ENCODE results near the gene TUBB6. TPM values are rescaled to one million over a fixed set of nuclear protein-coding genes. Genes with fewer than 3 reads are reported as not detected.

Gene TUBB6
- total and polyA plus RNA-seq, 12 donors = 15.7 to 90.8 (median 39.5) TPM

DNA sequence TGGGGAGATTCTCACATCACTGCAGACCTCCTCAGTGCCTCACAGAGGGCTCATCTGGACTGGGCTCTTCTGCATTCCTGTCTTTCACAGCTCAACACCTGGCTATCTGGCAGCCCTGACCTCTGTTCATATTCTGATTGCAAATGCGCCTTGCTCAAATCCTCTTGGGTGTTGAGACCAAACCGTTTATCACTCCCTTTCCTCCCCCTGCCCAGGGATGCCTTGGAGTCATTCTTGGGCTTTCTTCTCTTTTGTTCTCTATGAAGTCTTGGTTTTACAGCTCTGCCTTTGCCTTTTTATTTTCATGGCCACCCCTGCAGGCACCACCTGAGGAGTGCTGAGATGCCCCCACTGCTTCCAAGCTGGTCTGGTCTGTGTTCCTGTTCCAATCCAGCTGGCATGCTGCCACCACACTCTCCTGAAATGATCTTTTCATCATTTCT is 26.3 kb downstream of the TUBB6 start:
- Histone ChIP-seq H3K4me1 (replicated peaks in 1 of 2) (no peaks in the 10 kb centered on the region), H3K9me3 (replicated peaks in 1 of 3) (no peaks in the 10 kb centered on the region), H3K27me3 (no peaks in the 10 kb centered on the region), H3K36me3 (replicated peaks in 1 of 2) (peaks cover 0 to 32% of the 10 kb centered on the region in 2 donors), H3K4me3 (no peak overlapping the region), H3K27ac (no peak overlapping the region)
- TF ChIP-seq POLR2A (IDR thresholded peaks at IDR 0.05) = no peak
- TF ChIP-seq, protein P1, sequence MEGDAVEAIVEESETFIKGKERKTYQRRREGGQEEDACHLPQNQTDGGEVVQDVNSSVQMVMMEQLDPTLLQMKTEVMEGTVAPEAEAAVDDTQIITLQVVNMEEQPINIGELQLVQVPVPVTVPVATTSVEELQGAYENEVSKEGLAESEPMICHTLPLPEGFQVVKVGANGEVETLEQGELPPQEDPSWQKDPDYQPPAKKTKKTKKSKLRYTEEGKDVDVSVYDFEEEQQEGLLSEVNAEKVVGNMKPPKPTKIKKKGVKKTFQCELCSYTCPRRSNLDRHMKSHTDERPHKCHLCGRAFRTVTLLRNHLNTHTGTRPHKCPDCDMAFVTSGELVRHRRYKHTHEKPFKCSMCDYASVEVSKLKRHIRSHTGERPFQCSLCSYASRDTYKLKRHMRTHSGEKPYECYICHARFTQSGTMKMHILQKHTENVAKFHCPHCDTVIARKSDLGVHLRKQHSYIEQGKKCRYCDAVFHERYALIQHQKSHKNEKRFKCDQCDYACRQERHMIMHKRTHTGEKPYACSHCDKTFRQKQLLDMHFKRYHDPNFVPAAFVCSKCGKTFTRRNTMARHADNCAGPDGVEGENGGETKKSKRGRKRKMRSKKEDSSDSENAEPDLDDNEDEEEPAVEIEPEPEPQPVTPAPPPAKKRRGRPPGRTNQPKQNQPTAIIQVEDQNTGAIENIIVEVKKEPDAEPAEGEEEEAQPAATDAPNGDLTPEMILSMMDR (IDR thresholded peaks at IDR 0.05) = no peak
- 63 to 79% (median 75%) methylated on average over 2 of the region's 2 CpGs for WGBS, 4 donors
- intact Hi-C loops (cut with DNase I) = no loop called here
- no peak for DNase-seq

GRCh38 chr18:12334863-12335262 is 26.8 kb downstream of the TUBB6 start:
- no peak overlapping the region for H3K4me3 ChIP-seq
- H3K4me1 ChIP-seq (replicated peaks in 1 of 2) = no peaks in the 10 kb centered on the region
- intact Hi-C loops (cut with DNase I) = no loop called here
- H3K27ac ChIP-seq = no peak overlapping the region
- no peak for TF ChIP-seq POLR2A (IDR thresholded peaks at IDR 0.05)
- TF ChIP-seq, protein P1 (IDR thresholded peaks at IDR 0.05) = no peak
- H3K9me3 ChIP-seq (replicated peaks in 1 of 3) = no peaks in the 10 kb centered on the region
- no peaks in the 10 kb centered on the region for H3K27me3 ChIP-seq
- no peak for DNase-seq
- peaks cover 0 to 28% of the 10 kb centered on the region in 2 donors for H3K36me3 ChIP-seq (replicated peaks in 1 of 2)
- WGBS, 4 donors = 84 to 94% (median 87%) methylated on average over 2 of the region's 2 CpGs

DNA sequence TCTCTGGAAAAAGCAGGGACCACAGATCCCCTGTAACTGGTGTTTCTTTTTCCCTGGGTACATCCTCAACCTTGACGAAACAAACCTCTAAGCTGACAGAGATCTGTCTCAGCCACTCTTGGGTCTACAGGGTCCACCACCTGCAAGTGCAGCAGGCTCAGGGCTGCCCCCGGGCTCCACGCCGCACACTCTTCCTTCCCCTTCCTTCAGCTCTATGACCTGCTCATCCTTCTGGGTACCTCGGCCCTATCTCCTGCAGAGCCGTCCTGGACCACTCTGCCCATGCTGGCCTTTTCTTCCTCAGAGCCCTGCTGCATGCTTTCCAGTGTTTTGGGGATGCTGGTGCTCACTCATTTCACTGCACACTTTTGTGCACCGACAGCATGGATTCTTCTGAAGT is 27.5 kb downstream of the TUBB6 start:
- Histone ChIP-seq H3K27ac (no peak overlapping the region), H3K36me3 (replicated peaks in 1 of 2) (peaks cover 0 to 27% of the 10 kb centered on the region in 2 donors), H3K9me3 (replicated peaks in 1 of 3) (no peaks in the 10 kb centered on the region), H3K27me3 (no peaks in the 10 kb centered on the region), H3K4me3 (no peak overlapping the region), H3K4me1 (replicated peaks in 1 of 2) (no peaks in the 10 kb centered on the region)
- DNase-seq = no peak
- 87 to 96% (median 89%) methylated on average over 7 of the region's 7 CpGs for WGBS, 4 donors
- intact Hi-C loops (cut with DNase I) = no loop called here
- TF ChIP-seq, protein P1 (IDR thresholded peaks at IDR 0.05) = no peak
- TF ChIP-seq POLR2A (IDR thresholded peaks at IDR 0.05) = no peak

DNA sequence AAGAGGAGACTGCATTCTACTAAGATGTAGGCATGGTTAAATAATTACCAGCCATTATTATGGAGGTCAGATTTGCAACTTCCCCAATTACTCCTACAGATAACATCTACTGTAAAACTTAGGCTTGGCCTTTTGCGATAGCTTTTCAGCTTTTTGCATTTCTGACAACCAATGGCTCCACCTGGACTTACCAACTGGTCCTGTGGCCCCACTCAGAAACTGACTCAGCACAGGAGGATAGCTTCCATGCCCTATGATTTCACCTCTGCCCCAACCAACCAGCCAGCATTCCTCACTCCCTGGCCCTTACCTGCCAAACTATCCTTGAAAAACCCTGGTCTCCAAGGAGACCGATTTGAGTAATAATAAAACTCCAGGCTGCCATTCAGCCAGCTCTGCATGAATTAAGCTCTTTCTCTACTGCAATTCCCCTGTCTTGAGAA is 28.2 kb downstream of the TUBB6 start:
- no peak for TF ChIP-seq POLR2A (IDR thresholded peaks at IDR 0.05)
- DNase-seq = no peak
- no peak overlapping the region for H3K27ac ChIP-seq
- H3K36me3 ChIP-seq (replicated peaks in 1 of 2) = peaks cover 0 to 28% of the 10 kb centered on the region in 2 donors
- H3K9me3 ChIP-seq (replicated peaks in 1 of 3) = no peaks in the 10 kb centered on the region
- no peaks in the 10 kb centered on the region for H3K27me3 ChIP-seq
- H3K4me3 ChIP-seq = no peak overlapping the region
- 67 to 79% (median 74%) methylated on average over 2 of the region's 2 CpGs for whole genome bisulfite sequencing, 4 donors
- H3K4me1 ChIP-seq (replicated peaks in 1 of 2) = no peaks in the 10 kb centered on the region
- intact Hi-C loops (cut with DNase I) = no loop called here

DNA sequence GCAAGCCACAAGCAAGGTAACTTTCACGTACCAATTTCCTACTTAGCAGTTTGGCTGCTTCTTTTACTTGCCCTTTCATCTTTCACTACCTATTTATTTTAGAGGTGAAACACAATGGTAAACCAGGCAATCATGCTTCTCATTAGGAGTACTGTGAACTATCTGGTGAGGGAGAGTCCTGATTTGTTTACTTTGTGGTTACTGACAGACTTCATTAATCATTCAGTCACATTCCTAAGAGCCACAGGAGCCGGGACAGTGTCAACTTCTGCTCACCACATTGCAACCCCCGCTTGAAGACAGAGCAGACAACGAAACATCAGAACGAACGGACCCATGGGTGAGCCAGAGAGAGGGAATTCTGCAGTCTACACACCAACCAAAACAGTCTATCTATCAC is 28.8 kb downstream of the TUBB6 start:
- no peak for DNase-seq
- Histone ChIP-seq H3K9me3 (replicated peaks in 1 of 3) (no peaks in the 10 kb centered on the region), H3K4me1 (replicated peaks in 1 of 2) (no peaks in the 10 kb centered on the region), H3K36me3 (replicated peaks in 1 of 2) (peaks cover 0 to 34% of the 10 kb centered on the region in 2 donors), H3K27ac (no peak overlapping the region), H3K27me3 (no peaks in the 10 kb centered on the region), H3K4me3 (no peak overlapping the region)
- WGBS, 4 donors = 78 to 84% (median 82%) methylated on average over 6 of the region's 6 CpGs
- intact Hi-C loops (cut with DNase I) = no loop called here
- TF ChIP-seq, protein P1 (IDR thresholded peaks at IDR 0.05) = no peak
- no peak for TF ChIP-seq POLR2A (IDR thresholded peaks at IDR 0.05)
